Stimulated activated naive B cell treated with anti-CD40 and anti-IgM and Interleukin-4, amounts not matched to agents 10 μg/mL and 1 μg/mL and 100 μg/mL, for 72 hours (primary cell): ENCODE measurements around the gene CCDC3.

Source experiments
- ATAC-seq, 2 donors: fragments of 150-1000 bp; cut with Tn5 transposase; replicated peaks; 2 replicates each; pipeline ENCODE4 v1.10.0; 2021; ENCODE audit warnings: moderate library complexity in 1 of 2
- DNase-seq: peaks from one replicate; pipeline ENCODE4 v3.0.0; 2021
- H3K27ac Mint-ChIP-seq: one replicate; pipeline ENCODE4 v1.8.0; 2022; ENCODE audit warnings: mild to moderate bottlenecking, mixed read lengths
- H3K27me3 Mint-ChIP-seq, 2 donors: one replicate each; pipeline ENCODE4 v1.8.0; 2022; ENCODE audit warnings: mixed read lengths in 2 of 2
- H3K36me3 Mint-ChIP-seq, 2 donors: one replicate each; pipeline ENCODE4 v1.8.0; 2022; ENCODE audit warnings: mixed read lengths in 2 of 2, mild to moderate bottlenecking in 1 of 2
- H3K4me1 Mint-ChIP-seq, 2 donors: one replicate each; pipeline ENCODE4 v1.8.0; 2022; ENCODE audit warnings: mixed read lengths in 2 of 2, mild to moderate bottlenecking in 1 of 2
- H3K4me3 Mint-ChIP-seq, 2 donors: one replicate each; pipeline ENCODE4 v1.8.0; 2022; ENCODE audit warnings: mild to moderate bottlenecking in 2 of 2, mixed read lengths in 2 of 2, moderate library complexity in 1 of 2
- H3K9me3 Mint-ChIP-seq, 2 donors: one replicate each; pipeline ENCODE4 v1.8.0; 2022; ENCODE audit warnings: mixed read lengths in 2 of 2, mild to moderate bottlenecking in 1 of 2

The CCDC3 gene

GRCh38 chr10:12981570-12981969, 19.9 kb downstream of the CCDC3 start:
- Mint-ChIP-seq H3K27ac (no peak overlapping the region), H3K9me3 (peaks cover 6 to 13% of the 10 kb centered on the region in 2 donors)
- ATAC-seq: no peak

GRCh38 chr10:12980713-12981306, 20.7 kb downstream of the CCDC3 start:
- DNase-seq (no peak), ATAC-seq (no peak)
- Mint-ChIP-seq H3K4me1 (peaks cover 3 to 7% of the 10 kb centered on the region in 2 donors), H3K9me3 (peaks cover 6 to 13% of the 10 kb centered on the region in 2 donors), H3K27me3 (peaks cover 16 to 23% of the 10 kb centered on the region in 2 donors), H3K27ac (no peak overlapping the region), H3K4me3 (no peak overlapping the region), H3K36me3 (no peaks in the 10 kb centered on the region)

More at GRCh38 chr10:12981570-12981969, 19.9 kb downstream of the CCDC3 start:
- Mint-ChIP-seq H3K4me1 (peaks cover 3 to 7% of the 10 kb centered on the region in 2 donors), H3K4me3 (no peak overlapping the region), H3K27me3 (peaks cover 16 to 23% of the 10 kb centered on the region in 2 donors), H3K36me3 (no peaks in the 10 kb centered on the region)
- DNase-seq: no peak

- H3K4me1 Mint-ChIP-seq: peaks cover 3 to 7% of the 10 kb centered on the region in 2 donors
- DNase-seq (no peak), ATAC-seq (no peak)
- peaks cover 6 to 13% of the 10 kb centered on the region in 2 donors for H3K9me3 Mint-ChIP-seq
- no peak overlapping the region for H3K4me3 Mint-ChIP-seq
- H3K27me3 Mint-ChIP-seq: peaks cover 16 to 23% of the 10 kb centered on the region in 2 donors
- no peak overlapping the region for H3K27ac Mint-ChIP-seq
- H3K36me3 Mint-ChIP-seq: no peaks in the 10 kb centered on the region
These were observed 21.3 kb downstream of the CCDC3 start for GRCh38 chr10:12980102-12980661.

GRCh38 chr10:12978891-12979290, 22.6 kb downstream of the CCDC3 start:
- Mint-ChIP-seq H3K9me3 (peaks cover 0 to 6% of the 10 kb centered on the region in 2 donors), H3K27ac (no peak overlapping the region), H3K27me3 (peaks cover 16 to 23% of the 10 kb centered on the region in 2 donors), H3K4me3 (no peak overlapping the region), H3K4me1 (peaks cover 3 to 7% of the 10 kb centered on the region in 2 donors), H3K36me3 (no peaks in the 10 kb centered on the region)
- no peak for DNase-seq
- ATAC-seq: no peak

- H3K4me1 Mint-ChIP-seq: peaks cover 0 to 3% of the 10 kb centered on the region in 2 donors
- no peaks in the 10 kb centered on the region for H3K36me3 Mint-ChIP-seq
- no peak overlapping the region for H3K4me3 Mint-ChIP-seq
- H3K27ac Mint-ChIP-seq: no peak overlapping the region
- peaks cover 16 to 26% of the 10 kb centered on the region in 2 donors for H3K27me3 Mint-ChIP-seq
- no peaks in the 10 kb centered on the region for H3K9me3 Mint-ChIP-seq
- DNase-seq: no peak
- no peak for ATAC-seq
These were observed 25.6 kb downstream of the CCDC3 start for GRCh38 chr10:12975906-12976305.

GRCh38 chr10:12975266-12975665, 26.2 kb downstream of the CCDC3 start:
- no peak for DNase-seq
- H3K36me3 Mint-ChIP-seq: no peaks in the 10 kb centered on the region
- H3K4me3 Mint-ChIP-seq: no peak overlapping the region
- peaks cover 11 to 20% of the 10 kb centered on the region in 2 donors for H3K27me3 Mint-ChIP-seq
- no peak for ATAC-seq
- no peaks in the 10 kb centered on the region for H3K9me3 Mint-ChIP-seq
- H3K27ac Mint-ChIP-seq: no peak overlapping the region
- H3K4me1 Mint-ChIP-seq: peaks cover 0 to 3% of the 10 kb centered on the region in 2 donors

- peaks cover 0 to 4% of the 10 kb centered on the region in 2 donors for H3K9me3 Mint-ChIP-seq
- H3K36me3 Mint-ChIP-seq: no peaks in the 10 kb centered on the region
These were observed 26.9 kb downstream of the CCDC3 start for GRCh38 chr10:12974491-12975199.

GRCh38 chr10:12974078-12974477, 27.4 kb downstream of the CCDC3 start:
- Mint-ChIP-seq H3K27me3 (peaks cover 2 to 10% of the 10 kb centered on the region in 2 donors), H3K36me3 (no peaks in the 10 kb centered on the region), H3K4me1 (no peaks in the 10 kb centered on the region), H3K4me3 (no peak overlapping the region), H3K9me3 (peaks cover under 1 to 5% of the 10 kb centered on the region in 2 donors), H3K27ac (no peak overlapping the region)
- no peak for ATAC-seq
- no peak for DNase-seq

More at GRCh38 chr10:12974491-12975199, 26.9 kb downstream of the CCDC3 start:
- ATAC-seq (no peak), DNase-seq (no peak)
- Mint-ChIP-seq H3K4me1 (no peaks in the 10 kb centered on the region), H3K27ac (no peak overlapping the region), H3K4me3 (no peak overlapping the region), H3K27me3 (peaks cover 6 to 16% of the 10 kb centered on the region in 2 donors)

GRCh38 chr10:12973149-12973718, 28.3 kb downstream of the CCDC3 start:
- DNase-seq (no peak), ATAC-seq (no peak)
- Mint-ChIP-seq H3K36me3 (no peaks in the 10 kb centered on the region), H3K27ac (no peak overlapping the region), H3K4me3 (no peak overlapping the region), H3K27me3 (peaks cover 0 to 6% of the 10 kb centered on the region in 2 donors), H3K4me1 (no peaks in the 10 kb centered on the region), H3K9me3 (peaks cover 6 to 11% of the 10 kb centered on the region in 2 donors)

- Mint-ChIP-seq H3K36me3 (peaks cover 2 to 5% of the 10 kb centered on the region in 2 donors), H3K4me3 (no peak overlapping the region), H3K27ac (no peak overlapping the region), H3K27me3 (peaks cover 0 to 6% of the 10 kb centered on the region in 2 donors), H3K9me3 (peaks cover 11 to 16% of the 10 kb centered on the region in 2 donors), H3K4me1 (no peaks in the 10 kb centered on the region)
- ATAC-seq: no peak
- no peak for DNase-seq
These were observed 29.4 kb downstream of the CCDC3 start for GRCh38 chr10:12972146-12972545.

GRCh38 chr10:12971001-12971788, 30.3 kb downstream of the CCDC3 start:
- no peak overlapping the region for H3K27ac Mint-ChIP-seq

GRCh38 chr10:12969951-12970350, 31.6 kb downstream of the CCDC3 start:
- no peaks in the 10 kb centered on the region for H3K4me1 Mint-ChIP-seq
- no peak for ATAC-seq
- H3K36me3 Mint-ChIP-seq: peaks cover 2 to 5% of the 10 kb centered on the region in 2 donors
- no peak overlapping the region for H3K4me3 Mint-ChIP-seq
- H3K9me3 Mint-ChIP-seq: peaks cover 18 to 20% of the 10 kb centered on the region in 2 donors
- no peak overlapping the region for H3K27ac Mint-ChIP-seq
- DNase-seq: no peak
- H3K27me3 Mint-ChIP-seq: peaks cover 0 to 6% of the 10 kb centered on the region in 2 donors

More at GRCh38 chr10:12971001-12971788, 30.3 kb downstream of the CCDC3 start:
- peaks cover 0 to 6% of the 10 kb centered on the region in 2 donors for H3K27me3 Mint-ChIP-seq
- peaks cover 18 to 20% of the 10 kb centered on the region in 2 donors for H3K9me3 Mint-ChIP-seq
- H3K4me1 Mint-ChIP-seq: no peaks in the 10 kb centered on the region
- no peak overlapping the region for H3K4me3 Mint-ChIP-seq
- no peak for DNase-seq
- peaks cover 2 to 5% of the 10 kb centered on the region in 2 donors for H3K36me3 Mint-ChIP-seq
- no peak for ATAC-seq

GRCh38 chr10:12966067-12966466, 35.4 kb downstream of the CCDC3 start:
- ATAC-seq: no peak

GRCh38 chr10:12965571-12965970, 35.9 kb downstream of the CCDC3 start:
- no peaks in the 10 kb centered on the region for H3K4me1 Mint-ChIP-seq
- no peak overlapping the region for H3K27ac Mint-ChIP-seq
- ATAC-seq: no peak
- DNase-seq: no peak
- no peak overlapping the region for H3K4me3 Mint-ChIP-seq
- peaks cover 2 to 5% of the 10 kb centered on the region in 2 donors for H3K36me3 Mint-ChIP-seq
- peaks cover 8 to 9% of the 10 kb centered on the region in 2 donors for H3K27me3 Mint-ChIP-seq
- peaks cover 18 to 20% of the 10 kb centered on the region in 2 donors for H3K9me3 Mint-ChIP-seq

More at GRCh38 chr10:12966067-12966466, 35.4 kb downstream of the CCDC3 start:
- H3K4me1 Mint-ChIP-seq: no peaks in the 10 kb centered on the region
- H3K27ac Mint-ChIP-seq: no peak overlapping the region
- H3K27me3 Mint-ChIP-seq: peaks cover 4 to 5% of the 10 kb centered on the region in 2 donors
- peaks cover 18 to 20% of the 10 kb centered on the region in 2 donors for H3K9me3 Mint-ChIP-seq
- H3K36me3 Mint-ChIP-seq: peaks cover 2 to 5% of the 10 kb centered on the region in 2 donors
- no peak for DNase-seq
- no peak overlapping the region for H3K4me3 Mint-ChIP-seq
